ENCODE results near the gene LRP11.
A peak's percentile ranks its signal among the peaks of the same experiment; 100 is the strongest.

LRP11 gene

DNA sequence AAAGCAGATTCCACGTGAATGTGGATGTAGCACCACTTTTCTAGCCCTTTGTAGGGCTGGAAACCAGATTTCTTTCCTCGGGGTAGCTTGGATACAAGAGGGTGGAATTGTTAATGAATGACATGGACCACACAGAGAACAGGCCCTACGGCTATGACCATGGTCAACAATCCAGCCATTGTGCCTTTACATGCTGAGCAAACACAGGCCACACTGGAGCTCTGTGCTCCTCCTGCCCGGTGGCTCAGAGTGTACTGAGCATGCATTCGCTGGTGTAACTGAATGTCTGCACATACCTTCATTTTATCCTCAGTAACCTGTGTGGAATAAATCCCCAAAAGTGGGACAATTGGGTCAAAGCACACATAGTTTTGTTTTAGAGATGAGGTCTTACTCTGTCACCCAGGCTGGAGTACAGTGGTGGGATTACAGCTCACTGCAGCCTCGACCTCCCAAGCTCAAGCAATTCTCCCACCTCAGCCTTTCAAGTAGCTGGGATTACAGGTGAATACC, 32.8 kb downstream of the LRP11 start:
- Mint-ChIP-seq H3K4me3 (no peak overlapping the region), H3K27ac (no peak overlapping the region), H3K4me1 (ENCODE audit: low read depth) (peaks cover 3% of the 10 kb centered on the region), H3K27me3 (peaks cover 2% of the 10 kb centered on the region), H3K36me3 (peaks cover 2% of the 10 kb centered on the region), H3K9me3 (ENCODE audit: low read depth) (no peaks in the 10 kb centered on the region)

DNA sequence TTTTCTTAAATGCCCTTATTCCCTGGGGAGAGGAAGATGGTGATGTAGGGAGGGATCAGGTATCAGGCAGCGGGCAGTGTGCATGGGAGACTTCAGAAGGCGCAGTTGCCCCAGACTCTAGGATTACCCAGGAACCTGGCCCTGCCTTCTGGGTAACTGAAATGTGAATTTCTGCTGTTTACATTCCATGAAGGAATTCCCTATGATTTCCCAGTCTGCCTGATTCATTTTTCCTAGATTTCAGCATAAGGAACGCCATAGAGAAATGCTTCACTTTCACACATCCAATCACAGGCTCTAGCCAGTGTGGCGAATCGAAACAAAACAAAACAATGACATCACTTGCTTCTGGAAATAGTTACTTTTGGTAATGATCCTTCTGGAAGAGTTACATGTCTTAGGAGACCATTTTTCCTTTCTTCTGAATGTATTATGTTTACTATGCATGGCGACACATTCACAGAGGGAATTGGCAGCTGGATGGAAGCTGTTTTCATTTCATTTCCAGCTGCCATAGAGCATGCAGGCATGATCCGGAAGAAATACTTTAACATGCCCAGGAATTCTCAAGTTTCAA, 33.3 kb downstream of the LRP11 start:
- no peaks in the 10 kb centered on the region for H3K9me3 Mint-ChIP-seq (ENCODE audit: low read depth)
- peaks cover 2% of the 10 kb centered on the region for H3K27me3 Mint-ChIP-seq
- peaks cover 3% of the 10 kb centered on the region for H3K4me1 Mint-ChIP-seq (ENCODE audit: low read depth)
- H3K36me3 Mint-ChIP-seq: peaks cover 2% of the 10 kb centered on the region
- no peak overlapping the region for H3K4me3 Mint-ChIP-seq
- H3K27ac Mint-ChIP-seq: no peak overlapping the region

DNA sequence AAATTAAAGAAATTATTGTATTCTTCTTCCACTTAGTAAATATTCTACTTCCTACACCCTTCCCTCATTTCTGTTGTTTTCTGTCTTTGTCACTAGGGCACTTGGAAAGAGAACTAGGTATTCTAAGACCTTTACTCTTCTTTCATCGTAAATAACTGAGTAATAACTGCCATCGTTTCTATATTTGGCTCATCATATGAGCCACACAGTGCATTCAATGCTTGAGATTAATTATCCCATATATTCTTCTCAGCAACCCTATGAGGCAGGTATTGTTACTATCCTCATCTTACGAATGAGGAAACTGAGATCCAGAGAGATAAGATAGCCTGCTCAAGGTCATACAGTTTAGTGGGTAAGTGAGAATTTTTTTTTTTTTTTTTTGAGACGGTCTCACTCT, 38.9 kb downstream of the LRP11 start:
- Mint-ChIP-seq H3K36me3 (peaks cover 2% of the 10 kb centered on the region), H3K27ac (no peak overlapping the region), H3K4me1 (ENCODE audit: low read depth) (no peaks in the 10 kb centered on the region), H3K4me3 (no peak overlapping the region), H3K9me3 (ENCODE audit: low read depth) (no peaks in the 10 kb centered on the region), H3K27me3 (peaks cover 4% of the 10 kb centered on the region)

DNA sequence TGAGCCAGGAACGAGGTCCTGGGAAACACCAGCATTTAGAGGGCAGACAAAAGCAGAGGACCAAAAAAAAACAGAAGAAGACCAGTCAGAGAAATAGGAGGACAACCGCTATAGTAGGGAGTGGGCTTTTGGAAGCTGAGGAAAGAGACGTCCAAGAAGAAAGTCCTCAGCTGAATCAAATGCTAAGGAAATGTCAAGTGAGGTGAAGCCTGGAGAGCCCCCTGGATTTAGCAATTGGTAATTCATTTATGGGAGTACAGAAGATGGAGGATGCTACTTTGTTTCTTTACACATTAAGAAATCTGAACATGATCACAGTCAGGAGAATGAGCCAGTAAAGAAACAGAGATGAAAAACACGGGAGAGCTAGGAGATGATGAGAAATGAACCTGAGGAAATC, 41.1 kb downstream of the LRP11 start:
- Mint-ChIP-seq H3K4me3 (no peak overlapping the region), H3K4me1 (ENCODE audit: low read depth) (no peaks in the 10 kb centered on the region), H3K36me3 (peaks cover 2% of the 10 kb centered on the region), H3K27me3 (peaks cover 4% of the 10 kb centered on the region), H3K27ac (no peak overlapping the region), H3K9me3 (ENCODE audit: low read depth) (no peaks in the 10 kb centered on the region)

DNA sequence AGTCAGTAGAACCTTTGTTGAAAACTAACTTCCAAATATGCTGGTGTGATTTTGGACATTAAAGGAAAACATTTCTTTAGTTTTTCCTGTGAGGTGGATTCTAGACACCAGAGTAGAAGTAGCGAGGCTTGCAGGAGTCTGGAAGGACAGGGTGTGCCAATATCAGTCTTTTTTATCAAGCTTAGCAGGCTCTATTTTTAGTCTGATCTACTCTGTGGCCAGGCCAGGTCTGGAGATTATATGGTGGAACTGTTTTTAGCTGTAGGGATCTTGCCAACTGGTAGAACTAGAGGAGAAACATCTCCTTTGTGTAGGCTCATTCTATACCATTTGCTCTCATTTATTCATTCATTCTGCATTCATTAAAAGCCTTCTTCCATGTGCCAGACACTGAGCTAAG, 42.7 kb downstream of the LRP11 start:
- H3K4me3 Mint-ChIP-seq: no peak overlapping the region
- H3K36me3 Mint-ChIP-seq: no peaks in the 10 kb centered on the region
- no peaks in the 10 kb centered on the region for H3K9me3 Mint-ChIP-seq (ENCODE audit: low read depth)
- H3K27me3 Mint-ChIP-seq: peaks cover 4% of the 10 kb centered on the region
- no peak overlapping the region for H3K27ac Mint-ChIP-seq
- H3K4me1 Mint-ChIP-seq (ENCODE audit: low read depth): no peaks in the 10 kb centered on the region

DNA sequence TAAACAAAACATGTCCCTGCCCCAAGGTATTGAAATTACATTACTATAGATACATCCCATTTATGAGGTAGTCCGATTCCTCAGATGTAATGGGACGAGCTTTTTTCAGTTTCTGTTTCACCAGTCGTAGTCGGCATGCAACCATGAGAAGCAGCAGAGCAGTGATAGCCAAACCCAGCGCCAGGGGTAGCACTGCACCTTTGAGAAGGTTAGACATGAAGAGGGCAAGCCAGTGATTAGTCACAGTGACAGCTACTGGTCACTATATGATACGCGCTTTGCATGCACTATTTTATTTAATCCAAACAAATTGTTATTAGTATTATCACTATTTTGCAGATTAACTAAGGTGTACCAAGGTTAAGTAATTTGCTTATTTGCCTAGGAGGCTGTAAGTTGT, 43.7 kb downstream of the LRP11 start:
- Mint-ChIP-seq H3K4me3 (no peak overlapping the region), H3K9me3 (ENCODE audit: low read depth) (no peaks in the 10 kb centered on the region), H3K27me3 (peaks cover 4% of the 10 kb centered on the region), H3K4me1 (ENCODE audit: low read depth) (no peaks in the 10 kb centered on the region), H3K36me3 (peaks cover 2% of the 10 kb centered on the region), H3K27ac (no peak overlapping the region)

DNA sequence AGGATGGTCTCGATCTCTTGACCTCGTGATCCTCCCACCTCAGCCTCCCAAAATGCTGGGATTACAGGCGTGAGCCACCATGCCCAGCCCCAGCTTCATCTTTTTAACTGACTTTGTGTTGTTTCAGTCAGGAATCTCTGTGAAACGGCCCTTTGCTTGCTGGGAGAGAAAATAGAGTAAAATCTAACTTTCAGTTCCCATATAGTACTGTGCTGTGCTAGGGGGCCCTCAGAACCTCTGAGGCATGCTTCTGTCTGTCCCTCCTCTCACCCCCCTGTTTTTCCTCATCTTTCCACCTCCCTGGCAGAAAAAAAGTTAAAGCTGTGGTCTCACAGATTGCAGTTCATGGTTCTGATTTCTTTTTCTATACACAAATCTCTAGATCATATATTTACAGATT, 48.4 kb downstream of the LRP11 start:
- H3K4me3 Mint-ChIP-seq: no peak overlapping the region
- no peaks in the 10 kb centered on the region for H3K4me1 Mint-ChIP-seq (ENCODE audit: low read depth)
- no peaks in the 10 kb centered on the region for H3K9me3 Mint-ChIP-seq (ENCODE audit: low read depth)
- peaks cover 9% of the 10 kb centered on the region for H3K36me3 Mint-ChIP-seq
- H3K27ac Mint-ChIP-seq: no peak overlapping the region
- H3K27me3 Mint-ChIP-seq: no peaks in the 10 kb centered on the region

DNA sequence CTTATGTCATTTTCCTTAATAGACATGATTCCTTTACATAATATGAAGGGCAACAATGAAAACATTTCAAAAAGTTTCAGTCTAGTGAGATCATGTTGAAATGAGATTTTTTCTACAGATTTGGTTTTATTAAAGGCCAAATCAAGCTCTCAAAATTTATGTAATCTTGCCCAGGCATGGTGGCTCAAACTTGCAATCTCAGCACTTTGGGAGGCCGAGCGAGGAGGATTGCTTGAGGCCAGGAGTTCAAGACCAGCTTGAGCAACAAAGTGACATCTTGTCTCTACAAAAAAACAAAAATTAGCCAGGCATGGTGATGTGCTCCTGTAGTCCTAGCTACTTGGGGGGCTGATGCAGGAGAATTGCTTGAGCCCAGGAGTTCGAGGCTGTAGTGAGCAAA, 50.8 kb downstream of the LRP11 start:
- Mint-ChIP-seq H3K27ac (no peak overlapping the region), H3K4me1 (ENCODE audit: low read depth) (no peaks in the 10 kb centered on the region), H3K9me3 (ENCODE audit: low read depth) (no peaks in the 10 kb centered on the region), H3K36me3 (peaks cover 9% of the 10 kb centered on the region), H3K4me3 (no peak overlapping the region), H3K27me3 (no peaks in the 10 kb centered on the region)

DNA sequence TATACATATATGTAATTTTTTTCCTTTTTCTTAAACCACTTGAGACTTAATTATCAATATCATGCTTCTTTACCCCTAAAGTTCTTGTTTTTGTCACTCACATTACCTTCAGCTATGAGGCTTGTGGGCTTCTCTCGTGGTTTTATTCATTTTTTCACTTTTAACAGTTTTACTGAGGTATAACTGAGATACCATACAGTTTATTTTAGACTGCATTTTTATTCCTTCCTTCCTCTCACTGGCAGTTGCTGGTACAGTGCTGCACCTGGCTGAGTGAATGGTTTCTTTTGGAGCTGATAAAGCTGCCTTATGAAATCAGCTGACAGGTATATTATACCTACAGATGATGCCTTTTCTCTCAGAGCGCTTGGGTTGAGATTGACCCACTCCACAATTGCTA, 54.4 kb downstream of the LRP11 start:
- no peaks in the 10 kb centered on the region for H3K27me3 Mint-ChIP-seq
- H3K9me3 Mint-ChIP-seq (ENCODE audit: low read depth): no peaks in the 10 kb centered on the region
- H3K36me3 Mint-ChIP-seq: peaks cover 7% of the 10 kb centered on the region
- peaks cover 5% of the 10 kb centered on the region for H3K4me1 Mint-ChIP-seq (ENCODE audit: low read depth)
- no peak overlapping the region for H3K4me3 Mint-ChIP-seq
- H3K27ac Mint-ChIP-seq: no peak overlapping the region

DNA sequence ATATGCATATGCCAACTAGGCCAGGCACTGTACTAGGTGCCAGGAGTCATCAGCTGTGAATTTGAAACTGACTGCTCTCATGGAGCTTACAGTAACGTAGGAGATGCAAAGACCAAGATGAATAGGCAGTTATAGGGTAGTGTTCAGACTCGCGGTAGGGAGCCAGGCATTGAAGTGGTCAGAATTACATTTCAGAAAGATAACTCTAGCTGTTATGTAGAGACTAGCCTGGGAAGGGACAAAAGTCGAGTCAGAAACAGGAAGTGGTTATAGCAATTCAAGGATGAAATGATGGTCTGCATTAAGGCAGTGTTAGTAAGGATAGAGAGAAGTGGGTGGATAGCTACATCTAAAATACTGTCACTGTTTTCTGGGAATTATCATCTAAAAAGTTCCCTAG, 58.0 kb downstream of the LRP11 start:
- H3K9me3 Mint-ChIP-seq (ENCODE audit: low read depth): no peaks in the 10 kb centered on the region
- H3K4me3 Mint-ChIP-seq: no peak overlapping the region
- peak overlapping the region; percentile 70 for H3K27ac Mint-ChIP-seq
- no peaks in the 10 kb centered on the region for H3K27me3 Mint-ChIP-seq
- H3K4me1 Mint-ChIP-seq (ENCODE audit: low read depth): peaks cover 5% of the 10 kb centered on the region
- no peaks in the 10 kb centered on the region for H3K36me3 Mint-ChIP-seq

DNA sequence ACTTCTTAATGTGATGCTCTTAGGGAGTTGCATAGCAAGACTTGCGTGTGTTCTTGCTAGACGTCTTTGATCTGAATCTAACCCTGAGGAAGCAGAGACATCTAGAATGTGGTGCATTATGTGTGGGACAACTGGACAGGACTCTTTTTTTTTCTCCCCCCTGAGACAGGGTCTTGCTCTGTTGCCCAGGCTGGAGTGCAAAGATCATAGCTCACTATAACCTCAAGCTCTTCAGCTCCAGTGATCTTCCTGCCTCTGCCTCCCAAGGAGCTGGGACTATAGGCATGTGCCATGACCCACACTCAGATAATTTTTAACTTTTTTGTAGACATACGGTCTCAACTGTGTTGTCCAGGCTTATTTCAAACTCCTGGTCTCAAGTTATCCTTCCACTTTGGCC, 80.6 kb downstream of the LRP11 start:
- Mint-ChIP-seq H3K27me3 (no peaks in the 10 kb centered on the region), H3K27ac (no peak overlapping the region), H3K36me3 (peaks cover 2% of the 10 kb centered on the region), H3K4me3 (no peak overlapping the region), H3K9me3 (ENCODE audit: low read depth) (no peaks in the 10 kb centered on the region), H3K4me1 (ENCODE audit: low read depth) (peaks cover 2% of the 10 kb centered on the region)

DNA sequence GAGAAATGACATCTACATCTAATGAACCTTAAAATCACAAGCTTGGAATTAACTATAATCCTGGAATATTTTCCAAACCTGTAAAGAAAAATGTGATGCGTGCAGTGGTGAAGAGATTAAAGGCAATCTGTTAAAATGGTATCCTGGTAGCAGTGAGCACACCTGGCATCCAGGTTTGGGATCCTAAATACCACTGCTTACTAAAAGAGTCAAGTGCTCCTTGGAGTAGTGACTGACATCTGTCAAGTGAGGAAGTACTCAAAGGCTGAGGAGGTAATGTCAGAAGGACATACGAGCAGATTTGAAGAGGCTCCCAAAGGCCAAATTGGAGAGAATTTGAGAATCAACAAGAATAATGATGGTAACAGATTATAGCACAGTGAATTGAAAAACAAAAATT, 81.8 kb downstream of the LRP11 start:
- H3K27me3 Mint-ChIP-seq: no peaks in the 10 kb centered on the region
- no peak overlapping the region for H3K4me3 Mint-ChIP-seq
- H3K4me1 Mint-ChIP-seq (ENCODE audit: low read depth): peaks cover 2% of the 10 kb centered on the region
- no peak overlapping the region for H3K27ac Mint-ChIP-seq
- no peaks in the 10 kb centered on the region for H3K36me3 Mint-ChIP-seq
- no peaks in the 10 kb centered on the region for H3K9me3 Mint-ChIP-seq (ENCODE audit: low read depth)

DNA sequence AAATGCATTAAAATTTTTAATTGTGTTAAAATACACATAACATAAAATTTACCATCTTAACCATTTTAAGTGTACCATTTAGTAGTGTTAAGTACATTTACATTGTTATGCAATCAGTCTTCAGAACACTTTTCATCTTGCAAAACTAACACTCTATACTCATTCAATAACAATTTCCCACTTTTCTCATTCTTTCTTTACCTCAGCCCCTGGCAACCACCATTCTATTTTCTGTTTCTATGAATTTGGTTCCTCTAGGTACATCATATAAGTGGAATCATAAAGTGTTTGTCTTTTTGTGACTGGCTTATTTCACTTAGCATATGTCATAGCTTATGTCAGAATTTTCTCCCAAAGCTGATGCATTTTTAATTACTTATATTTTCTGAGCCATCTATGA, 82.4 kb downstream of the LRP11 start:
- Mint-ChIP-seq H3K9me3 (ENCODE audit: low read depth) (no peaks in the 10 kb centered on the region), H3K4me3 (no peak overlapping the region), H3K4me1 (ENCODE audit: low read depth) (peaks cover 2% of the 10 kb centered on the region), H3K27me3 (no peaks in the 10 kb centered on the region), H3K36me3 (no peaks in the 10 kb centered on the region), H3K27ac (no peak overlapping the region)

DNA sequence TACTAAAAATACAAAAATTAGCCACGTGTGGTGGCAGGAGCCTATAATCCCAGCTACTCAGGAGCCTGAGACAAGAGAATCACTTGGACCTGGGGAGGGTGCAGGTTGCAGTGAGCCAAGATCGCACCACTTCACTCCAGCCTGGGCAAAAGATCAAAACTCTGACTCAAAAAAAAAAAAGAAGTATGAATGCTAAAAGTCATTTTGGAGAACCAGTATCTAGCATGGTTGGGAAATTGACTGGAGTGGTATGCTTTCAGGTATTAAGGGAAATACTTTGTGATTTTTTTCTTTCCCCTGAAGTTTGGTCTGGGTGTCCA, 84.6 kb downstream of the LRP11 start:
- peaks cover 2% of the 10 kb centered on the region for H3K4me1 Mint-ChIP-seq (ENCODE audit: low read depth)
- no peak overlapping the region for H3K4me3 Mint-ChIP-seq
- peaks cover 2% of the 10 kb centered on the region for H3K36me3 Mint-ChIP-seq

DNA sequence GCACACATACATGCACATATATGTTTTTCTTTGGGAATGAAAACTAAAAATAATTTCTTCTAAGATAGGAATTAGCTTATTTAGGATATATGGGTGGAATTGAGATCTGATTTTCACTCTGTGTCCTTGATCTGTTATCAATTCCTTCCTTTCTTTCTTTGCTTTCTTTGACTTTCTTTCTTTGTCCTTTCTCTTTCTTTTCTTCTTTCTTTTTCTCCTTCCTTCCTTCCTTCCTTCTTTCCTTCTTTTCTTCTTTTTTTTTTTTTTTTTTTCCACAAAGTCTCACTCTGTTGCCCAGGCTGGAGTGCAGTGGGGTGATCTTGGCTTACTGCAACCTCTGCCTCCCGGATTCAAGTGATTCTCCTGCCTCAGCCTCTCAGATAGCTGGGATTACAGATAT, 86.5 kb downstream of the LRP11 start:
- Mint-ChIP-seq H3K9me3 (ENCODE audit: low read depth) (no peaks in the 10 kb centered on the region), H3K4me3 (no peak overlapping the region), H3K36me3 (peaks cover 2% of the 10 kb centered on the region), H3K27me3 (no peaks in the 10 kb centered on the region), H3K27ac (no peak overlapping the region), H3K4me1 (ENCODE audit: low read depth) (peaks cover 2% of the 10 kb centered on the region)

More for the DNA sequence above, 84.6 kb downstream of the LRP11 start:
- H3K9me3 Mint-ChIP-seq (ENCODE audit: low read depth): no peaks in the 10 kb centered on the region
- no peak overlapping the region for H3K27ac Mint-ChIP-seq
- H3K27me3 Mint-ChIP-seq: no peaks in the 10 kb centered on the region

DNA sequence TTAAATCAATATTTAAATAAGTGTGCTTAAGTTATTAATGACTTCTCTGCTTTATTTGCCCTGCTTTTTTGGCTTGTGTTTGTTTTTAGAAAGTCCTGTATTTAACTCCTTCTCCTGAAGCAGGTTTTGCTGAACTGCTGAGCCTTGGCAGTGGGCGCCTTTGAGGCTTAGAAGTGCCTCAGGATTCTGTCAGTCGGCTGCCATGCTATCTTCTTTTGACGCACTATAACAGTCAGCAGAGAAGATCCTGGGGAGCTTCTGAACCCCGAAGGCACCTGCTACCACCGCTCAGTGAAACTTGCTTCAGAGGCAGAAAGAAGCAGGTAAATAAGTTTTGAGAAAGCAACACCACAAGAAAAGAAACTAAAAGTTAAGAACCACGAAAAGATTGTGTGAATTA, 92.2 kb downstream of the LRP11 start:
- peaks cover 6% of the 10 kb centered on the region for H3K4me1 Mint-ChIP-seq (ENCODE audit: low read depth)
- no peaks in the 10 kb centered on the region for H3K27me3 Mint-ChIP-seq
- no peak overlapping the region for H3K4me3 Mint-ChIP-seq
- no peak overlapping the region for H3K27ac Mint-ChIP-seq
- peaks cover 5% of the 10 kb centered on the region for H3K36me3 Mint-ChIP-seq
- no peaks in the 10 kb centered on the region for H3K9me3 Mint-ChIP-seq (ENCODE audit: low read depth)

Measured in activated naive CD8-positive, alpha-beta T cell (primary cell).